Pancreas (tissue), 10 donors: ENCODE data around the gene MAP3K7. TPM values are rescaled to one million over a fixed set of nuclear protein-coding genes. Genes with fewer than 3 reads are reported as not detected.

Experiments used
- ATAC-seq, 4 donors: fragments of 200-7000 bp; cut with Tn5 transposase; one replicate each; pipeline versions ENCODE4 v1.8.0 to v1.9.1; 2020; ENCODE audit warnings: mild to moderate bottlenecking in 4 of 4, moderate library complexity in 4 of 4
- DNase-seq, 6 donors: peaks; one replicate each; pipeline ENCODE4 v3.0.0-alpha.2; 2020
- FAIRE-seq: peaks from 2 replicates; lab custom pipeline; 2012; peaks lifted over from hg19 to GRCh38; lab: Jason Lieb, UNC
- H3K27ac ChIP-seq, 4 donors: fragments of 200-600 bp; sonication (generic); 1 replicate in 3 of 4; 2 replicates in 1 of 4; pipeline versions ENCODE4 v1.5.0 to v1.8.0; 2020
- H3K27me3 ChIP-seq, 4 donors: fragments of 200-600 bp; one replicate each; pipeline ENCODE4 v1.8.0; 2021
- H3K36me3 ChIP-seq, 3 donors: fragments of 200-600 bp; sonication (generic) in 1 of 3; one replicate each; pipeline versions ENCODE4 v1.5.0 to v1.8.0; 2020 to 2021
- H3K4me1 ChIP-seq, 3 donors: fragments of 200-600 bp; one replicate each; pipeline ENCODE4 v1.8.0; 2021
- H3K4me3 ChIP-seq, 4 donors: fragments of 200-600 bp; sonication (generic) in 2 of 4; one replicate each; pipeline versions ENCODE4 v1.5.0 to v1.8.0; 2020 to 2021
- H3K9me3 ChIP-seq, 4 donors: fragments of 200-600 bp; one replicate each; pipeline ENCODE4 v1.8.0; 2021
- CTCF ChIP-seq, 4 donors: fragments of 200-600 bp; sonication (generic) in 3 of 4; IDR thresholded peaks; one replicate each; pipeline versions ENCODE4 v1.5.0 to v1.8.0; 2021; ENCODE audit warnings: antibody characterized with exemption in 4 of 4
- WGBS, 2 donors: extraction: QIAGEN DNeasy Blood & Tissue Kit; methylation state at CpG; one replicate each; pipeline ENCODE4 v1.1.7; 2013; 5-methylcytosine and 5-hydroxymethylcytosine counted together
- intact Hi-C, 3 donors: fragments of 100-400 bp; cut with DNase I; formaldehyde crosslinking; loops; one replicate each; pipeline versions ENCODE4 v1.11.1 to v1.14.2; 2022
- polyA plus RNA-seq, 2 donors: library from polyadenylated mRNA; stranded (reverse); fragments of 200-250 nt; gene quantifications; one replicate each; pipeline ENCODE4 v1.2.3, GENCODE V29; 2013
- total RNA-seq, 6 donors: library from RNA; stranded (reverse); fragmentation: NEBNext Ultra II Directional in 4 of 6; extraction: Animal tissue kit (Norgen Biotek cat#: 25700) in 4 of 6; gene quantifications; one replicate each; pipeline versions ENCODE4 v1.2.1 to v1.2.4, GENCODE V29; 2021 to 2023
- donor health status: healthy with polysubstance abuse.
- donor health status: DM: no; HTN: no; CAD: no; lungs with moderate emphysema.
- donor health status: DM: no; HTN: no; CAD: no.
- donor health status: control.
- donor health status: control.
- donor health status: Bipolar disorder and iron deficiency.
- donor health status: DM: yes; HTN: yes; CAD: no.
- donor health status: DM: no; HTN: no; CAD: no.
- donor health status: DM: no; HTN: no; CAD: no.
- donor health status: DM: yes; HTN: yes; CAD: no.

Gene MAP3K7
- total and polyA plus RNA-seq, 8 donors: 4.9 to 13.2 (median 7.4) TPM

GRCh38 chr6:90493332-90493731 is 93.5 kb downstream of the MAP3K7 start:
- no peaks in the 10 kb centered on the region for H3K4me1 ChIP-seq
- H3K27me3 ChIP-seq: no peaks in the 10 kb centered on the region
- H3K9me3 ChIP-seq: no peaks in the 10 kb centered on the region
- DNase-seq (no peak), FAIRE-seq (no peak), ATAC-seq (no peak)
- H3K4me3 ChIP-seq: no peak overlapping the region
- 67 to 79% methylated on average over 2 of the region's 2 CpGs for whole genome bisulfite sequencing, 2 donors
- intact Hi-C loops: no loop called here
- H3K36me3 ChIP-seq: no peaks in the 10 kb centered on the region
- TF ChIP-seq CTCF (IDR thresholded peaks at IDR 0.05): no peak
- H3K27ac ChIP-seq: no peak overlapping the region

- DNase-seq (no peak), FAIRE-seq (no peak), ATAC-seq (no peak)
- no peak overlapping the region for H3K4me3 ChIP-seq
- H3K4me1 ChIP-seq: no peaks in the 10 kb centered on the region
- intact Hi-C loops: no loop called here
- no peaks in the 10 kb centered on the region for H3K27me3 ChIP-seq
- H3K9me3 ChIP-seq: no peaks in the 10 kb centered on the region
- H3K27ac ChIP-seq: no peak overlapping the region
- TF ChIP-seq CTCF (IDR thresholded peaks at IDR 0.05): no peak
- 82 to 92% methylated on average over 6 of the region's 6 CpGs for WGBS, 2 donors
- no peaks in the 10 kb centered on the region for H3K36me3 ChIP-seq
Observed at GRCh38 chr6:90492798-90493197, 94.1 kb downstream of the MAP3K7 start.

- Histone ChIP-seq H3K4me1 (no peaks in the 10 kb centered on the region), H3K27me3 (no peaks in the 10 kb centered on the region), H3K36me3 (no peaks in the 10 kb centered on the region), H3K27ac (no peak overlapping the region), H3K4me3 (no peak overlapping the region), H3K9me3 (no peaks in the 10 kb centered on the region)
- 39 to 42% methylated on average over 1 of the region's 1 CpG for WGBS, 2 donors
- intact Hi-C loops: no loop called here
- no peak for TF ChIP-seq CTCF (IDR thresholded peaks at IDR 0.05)
- FAIRE-seq (no peak), ATAC-seq (no peak), DNase-seq (no peak)
Observed at GRCh38 chr6:90492369-90492768, 94.5 kb downstream of the MAP3K7 start.

- DNase-seq: no peak
- Histone ChIP-seq H3K27me3 (no peaks in the 10 kb centered on the region), H3K4me3 (no peak overlapping the region), H3K9me3 (no peaks in the 10 kb centered on the region), H3K27ac (no peak overlapping the region), H3K36me3 (no peaks in the 10 kb centered on the region), H3K4me1 (no peaks in the 10 kb centered on the region)
- 58 to 64% methylated on average over 4 of the region's 4 CpGs for WGBS, 2 donors
- no peak for FAIRE-seq
- intact Hi-C loops: no loop called here
- no peak for ATAC-seq
- no peak for TF ChIP-seq CTCF (IDR thresholded peaks at IDR 0.05)
Observed at GRCh38 chr6:90490030-90490716, 96.7 kb downstream of the MAP3K7 start.

GRCh38 chr6:90488816-90489215 is 98.1 kb downstream of the MAP3K7 start:
- no peak overlapping the region for H3K4me3 ChIP-seq
- ATAC-seq (no peak), FAIRE-seq (no peak), DNase-seq (no peak)
- no peaks in the 10 kb centered on the region for H3K4me1 ChIP-seq
- H3K36me3 ChIP-seq: no peaks in the 10 kb centered on the region
- no peaks in the 10 kb centered on the region for H3K9me3 ChIP-seq
- no peak overlapping the region for H3K27ac ChIP-seq
- intact Hi-C loops: loop anchor here in 1 of 3 donors (10.0 kb wide), 1 partner anchor 554 kb away; no protein-coding TSS in a partner anchor
- no peaks in the 10 kb centered on the region for H3K27me3 ChIP-seq
- TF ChIP-seq CTCF (IDR thresholded peaks at IDR 0.05): no peak
